ENCODE results near the gene TOM1L2. TPM values are rescaled to one million over a fixed set of nuclear protein-coding genes. Genes with fewer than 3 reads are reported as not detected.

TOM1L2 gene
- polyA plus RNA-seq, 1 donor from 2014 or later = 40.9 TPM

DNA sequence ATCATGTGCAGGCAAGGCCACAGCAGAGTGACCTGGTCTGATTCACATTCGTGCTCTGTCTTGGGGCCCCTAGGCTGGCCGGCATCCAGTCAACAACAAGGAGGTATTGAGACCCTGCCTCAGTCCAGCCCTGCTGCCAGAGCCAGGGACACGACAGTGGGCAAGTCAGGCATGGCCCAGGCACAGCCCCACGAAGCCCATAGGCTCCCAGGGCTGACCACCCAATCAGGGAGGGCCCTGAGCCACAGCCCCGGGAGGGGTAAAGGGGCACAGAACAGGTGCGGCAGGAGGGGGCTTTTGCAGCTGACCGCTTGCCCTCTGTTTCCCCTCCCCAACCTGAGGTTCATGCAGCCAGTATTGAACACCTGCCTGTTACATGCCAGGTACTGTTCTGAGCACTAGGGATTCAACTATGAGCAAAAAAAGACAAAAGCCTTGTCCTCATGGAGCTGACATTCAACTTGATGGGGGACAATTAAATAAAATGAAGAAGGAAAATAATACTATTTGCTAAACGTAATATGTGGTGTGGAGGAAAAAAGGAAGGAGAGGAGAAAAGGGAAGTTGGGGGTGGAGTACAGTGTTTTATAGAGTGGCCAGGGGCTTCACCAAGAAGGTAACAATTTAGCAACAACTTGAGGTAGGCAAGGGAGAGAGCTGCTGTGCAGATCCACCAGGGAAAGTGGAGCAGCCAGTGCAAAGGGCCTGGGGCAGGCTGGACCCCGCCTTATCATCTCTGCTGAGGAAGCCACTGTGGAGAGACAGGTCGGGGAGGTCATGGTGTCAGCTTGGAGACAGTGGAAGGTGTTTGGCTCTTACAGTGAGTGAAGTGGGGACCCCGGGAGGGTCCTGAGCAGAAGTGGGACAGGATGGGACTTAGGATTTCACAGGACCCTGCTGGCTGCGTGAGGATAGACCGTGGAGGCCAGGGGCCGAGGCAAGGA is 6.6 kb upstream of the TOM1L2 start:
- no peaks in the 10 kb centered on the region for H3F3A ChIP-seq (ENCODE audit: insufficient read depth, low read length, poor library complexity, severe bottlenecking)
- no peaks in the 10 kb centered on the region for H3K36me3 ChIP-seq (ENCODE audit: insufficient read depth, low read length)
- H3K79me2 ChIP-seq (replicated peaks; ENCODE audit: insufficient read depth, low read length) = no peaks in the 10 kb centered on the region
- H3K27me3 ChIP-seq (ENCODE audit: insufficient read depth, low read depth, low read length) = no peaks in the 10 kb centered on the region
- TF ChIP-seq POLR2AphosphoS5 (IDR thresholded peaks at IDR 0.05) (no peak), SMC3 (conservative IDR thresholded peaks at IDR 0.05; ENCODE audit: poor library complexity) (no peak), RAD21 (conservative IDR thresholded peaks at IDR 0.05) (no peak), EP300 (conservative IDR thresholded peaks at IDR 0.05; ENCODE audit: poor library complexity, severe bottlenecking) (no peak), TAF1 (IDR thresholded peaks at IDR 0.05; ENCODE audit: low read depth) (no peak), MXI1 (conservative IDR thresholded peaks at IDR 0.05; ENCODE audit: poor library complexity, severe bottlenecking) (no peak)
- TF ChIP-seq, protein P1, sequence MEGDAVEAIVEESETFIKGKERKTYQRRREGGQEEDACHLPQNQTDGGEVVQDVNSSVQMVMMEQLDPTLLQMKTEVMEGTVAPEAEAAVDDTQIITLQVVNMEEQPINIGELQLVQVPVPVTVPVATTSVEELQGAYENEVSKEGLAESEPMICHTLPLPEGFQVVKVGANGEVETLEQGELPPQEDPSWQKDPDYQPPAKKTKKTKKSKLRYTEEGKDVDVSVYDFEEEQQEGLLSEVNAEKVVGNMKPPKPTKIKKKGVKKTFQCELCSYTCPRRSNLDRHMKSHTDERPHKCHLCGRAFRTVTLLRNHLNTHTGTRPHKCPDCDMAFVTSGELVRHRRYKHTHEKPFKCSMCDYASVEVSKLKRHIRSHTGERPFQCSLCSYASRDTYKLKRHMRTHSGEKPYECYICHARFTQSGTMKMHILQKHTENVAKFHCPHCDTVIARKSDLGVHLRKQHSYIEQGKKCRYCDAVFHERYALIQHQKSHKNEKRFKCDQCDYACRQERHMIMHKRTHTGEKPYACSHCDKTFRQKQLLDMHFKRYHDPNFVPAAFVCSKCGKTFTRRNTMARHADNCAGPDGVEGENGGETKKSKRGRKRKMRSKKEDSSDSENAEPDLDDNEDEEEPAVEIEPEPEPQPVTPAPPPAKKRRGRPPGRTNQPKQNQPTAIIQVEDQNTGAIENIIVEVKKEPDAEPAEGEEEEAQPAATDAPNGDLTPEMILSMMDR (IDR thresholded peaks at IDR 0.05; ENCODE audit: poor library complexity, severe bottlenecking) = no peak
- H3K4me3 ChIP-seq (ENCODE audit: low read length) = no peak overlapping the region
- no peaks in the 10 kb centered on the region for H3K9me2 ChIP-seq (ENCODE audit: insufficient read depth, low read length)
- no peaks in the 10 kb centered on the region for H4K20me1 ChIP-seq (ENCODE audit: insufficient read depth)
- H3K27ac ChIP-seq (ENCODE audit: low read length) = no peak overlapping the region
- no peak overlapping the region for H3K4me2 ChIP-seq (ENCODE audit: low read length)
- H3K9me3 ChIP-seq (ENCODE audit: low read length) = no peaks in the 10 kb centered on the region
- no peak overlapping the region for H3K9ac ChIP-seq (ENCODE audit: low read length)
- no peak overlapping the region for H2AFZ ChIP-seq (ENCODE audit: low read depth, low read length)

DNA sequence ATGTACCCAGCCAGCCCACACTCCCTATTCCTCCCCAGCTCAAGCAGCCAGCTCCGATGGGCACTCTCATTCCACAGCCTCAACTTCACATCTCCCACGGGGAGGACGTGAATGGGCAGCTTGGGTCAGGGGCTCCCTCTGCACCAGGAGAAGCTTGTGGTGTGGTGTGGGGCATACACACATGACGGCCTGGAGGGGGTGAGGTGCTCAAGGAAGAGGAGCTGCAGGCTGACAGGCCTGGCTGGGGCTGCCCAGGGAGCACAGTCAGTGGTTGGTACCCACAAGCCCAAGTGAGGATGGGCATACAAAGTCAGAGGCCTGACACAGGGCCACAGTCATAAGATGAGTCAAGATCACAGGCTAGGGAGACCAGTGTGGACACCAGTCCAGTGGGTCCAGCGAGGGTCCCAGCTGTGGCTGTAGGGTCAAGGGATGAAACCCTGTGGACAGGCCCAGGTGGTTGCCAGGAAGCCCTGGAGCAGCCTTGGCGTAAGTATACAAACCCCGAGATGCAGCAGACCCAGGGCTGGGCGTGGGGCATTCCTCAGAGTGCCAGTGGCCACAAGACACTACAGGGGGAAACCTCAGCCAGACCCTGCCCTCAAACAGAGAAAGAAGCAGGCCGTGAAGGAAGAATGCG is 4.9 kb upstream of the TOM1L2 start:
- no peak overlapping the region for H2AFZ ChIP-seq (ENCODE audit: low read depth, low read length)
- TF ChIP-seq POLR2AphosphoS5 (IDR thresholded peaks at IDR 0.05) = no peak
- TF ChIP-seq TAF1 (IDR thresholded peaks at IDR 0.05; ENCODE audit: low read depth) = no peak
- TF ChIP-seq, protein P1 (IDR thresholded peaks at IDR 0.05; ENCODE audit: poor library complexity, severe bottlenecking) = no peak
- TF ChIP-seq REST (IDR thresholded peaks at IDR 0.05; ENCODE audit: borderline replicate concordance) = no peak
- TF ChIP-seq EP300 (conservative IDR thresholded peaks at IDR 0.05; ENCODE audit: poor library complexity, severe bottlenecking) = no peak
- no peak for TF ChIP-seq EZH2 (IDR thresholded peaks at IDR 0.05; ENCODE audit: borderline replicate concordance, insufficient read depth, low read length, poor library complexity, severe bottlenecking)
- no peak for TF ChIP-seq SMC3 (conservative IDR thresholded peaks at IDR 0.05; ENCODE audit: poor library complexity)
- TF ChIP-seq MXI1 (conservative IDR thresholded peaks at IDR 0.05; ENCODE audit: poor library complexity, severe bottlenecking) = no peak
- TF ChIP-seq RAD21 (conservative IDR thresholded peaks at IDR 0.05) = no peak

More for the DNA sequence above, 4.9 kb upstream of the TOM1L2 start:
- H3K36me3 ChIP-seq (ENCODE audit: insufficient read depth, low read length) = no peaks in the 10 kb centered on the region
- H3K79me2 ChIP-seq (replicated peaks; ENCODE audit: insufficient read depth, low read length) = no peaks in the 10 kb centered on the region
- no peaks in the 10 kb centered on the region for H4K20me1 ChIP-seq (ENCODE audit: insufficient read depth)
- no peak overlapping the region for H3K4me3 ChIP-seq (ENCODE audit: low read length)
- no peaks in the 10 kb centered on the region for H3K9me2 ChIP-seq (ENCODE audit: insufficient read depth, low read length)
- H3K27ac ChIP-seq (ENCODE audit: low read length) = no peak overlapping the region
- H3F3A ChIP-seq (ENCODE audit: insufficient read depth, low read length, poor library complexity, severe bottlenecking) = no peaks in the 10 kb centered on the region
- no peak overlapping the region for H3K4me2 ChIP-seq (ENCODE audit: low read length)
- H3K27me3 ChIP-seq (ENCODE audit: insufficient read depth, low read depth, low read length) = no peaks in the 10 kb centered on the region
- H3K9me3 ChIP-seq (ENCODE audit: low read length) = no peaks in the 10 kb centered on the region
- H3K9ac ChIP-seq (ENCODE audit: low read length) = no peak overlapping the region

Data from neural cell (in vitro differentiated cells).